ENCODE measurements around the gene TTLL11. TPM values are rescaled to one million over a fixed set of nuclear protein-coding genes. Genes with fewer than 3 reads are reported as not detected.

Gene TTLL11
- total RNA-seq, 1 donor: 6.2 TPM

DNA sequence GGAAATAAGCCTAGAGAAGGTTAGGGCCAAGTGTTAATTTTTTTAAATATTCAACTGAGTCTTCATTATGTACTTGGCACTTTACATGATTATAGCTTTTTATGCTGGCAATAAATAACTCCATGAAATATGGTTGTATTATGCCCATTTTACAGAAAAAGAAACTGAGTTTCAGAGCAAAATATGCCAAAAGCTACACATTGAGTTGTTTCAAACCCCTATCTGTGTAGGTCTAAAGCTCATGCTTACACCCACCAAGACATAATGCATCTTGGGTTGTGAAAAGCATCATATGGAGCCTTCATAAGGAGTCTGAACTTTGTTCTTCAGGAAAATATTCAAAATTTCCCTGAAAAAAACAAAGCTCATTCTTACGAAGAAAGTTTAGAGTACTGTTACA, 14.6 kb downstream of the TTLL11 start:
- Histone ChIP-seq H3K9me3 (ENCODE audit: low read depth, low read length) (no peaks in the 10 kb centered on the region), H3K27ac (ENCODE audit: low read depth, low read length) (no peak overlapping the region), H3K4me1 (ENCODE audit: insufficient read depth, low read length) (no peaks in the 10 kb centered on the region), H3K4me2 (ENCODE audit: insufficient read depth, low read length) (no peak overlapping the region), H3K79me2 (ENCODE audit: insufficient read depth, low read length) (peaks cover 14% of the 10 kb centered on the region), H3K36me3 (ENCODE audit: insufficient read depth, low read length) (no peaks in the 10 kb centered on the region), H3K4me3 (ENCODE audit: insufficient read depth, low read length) (no peak overlapping the region), H4K20me1 (ENCODE audit: insufficient read depth, low read length) (peaks cover 18% of the 10 kb centered on the region), H3K27me3 (ENCODE audit: insufficient read depth, low read length) (no peaks in the 10 kb centered on the region), H2AFZ (ENCODE audit: low read length) (no peak overlapping the region)
- DNase-seq (ENCODE audit: insufficient read length, low spot score, missing footprints): no peak
- TF ChIP-seq, protein P1, sequence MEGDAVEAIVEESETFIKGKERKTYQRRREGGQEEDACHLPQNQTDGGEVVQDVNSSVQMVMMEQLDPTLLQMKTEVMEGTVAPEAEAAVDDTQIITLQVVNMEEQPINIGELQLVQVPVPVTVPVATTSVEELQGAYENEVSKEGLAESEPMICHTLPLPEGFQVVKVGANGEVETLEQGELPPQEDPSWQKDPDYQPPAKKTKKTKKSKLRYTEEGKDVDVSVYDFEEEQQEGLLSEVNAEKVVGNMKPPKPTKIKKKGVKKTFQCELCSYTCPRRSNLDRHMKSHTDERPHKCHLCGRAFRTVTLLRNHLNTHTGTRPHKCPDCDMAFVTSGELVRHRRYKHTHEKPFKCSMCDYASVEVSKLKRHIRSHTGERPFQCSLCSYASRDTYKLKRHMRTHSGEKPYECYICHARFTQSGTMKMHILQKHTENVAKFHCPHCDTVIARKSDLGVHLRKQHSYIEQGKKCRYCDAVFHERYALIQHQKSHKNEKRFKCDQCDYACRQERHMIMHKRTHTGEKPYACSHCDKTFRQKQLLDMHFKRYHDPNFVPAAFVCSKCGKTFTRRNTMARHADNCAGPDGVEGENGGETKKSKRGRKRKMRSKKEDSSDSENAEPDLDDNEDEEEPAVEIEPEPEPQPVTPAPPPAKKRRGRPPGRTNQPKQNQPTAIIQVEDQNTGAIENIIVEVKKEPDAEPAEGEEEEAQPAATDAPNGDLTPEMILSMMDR (IDR thresholded peaks at IDR 0.05; ENCODE audit: extremely low read depth, low read depth, low read length): no peak

DNA sequence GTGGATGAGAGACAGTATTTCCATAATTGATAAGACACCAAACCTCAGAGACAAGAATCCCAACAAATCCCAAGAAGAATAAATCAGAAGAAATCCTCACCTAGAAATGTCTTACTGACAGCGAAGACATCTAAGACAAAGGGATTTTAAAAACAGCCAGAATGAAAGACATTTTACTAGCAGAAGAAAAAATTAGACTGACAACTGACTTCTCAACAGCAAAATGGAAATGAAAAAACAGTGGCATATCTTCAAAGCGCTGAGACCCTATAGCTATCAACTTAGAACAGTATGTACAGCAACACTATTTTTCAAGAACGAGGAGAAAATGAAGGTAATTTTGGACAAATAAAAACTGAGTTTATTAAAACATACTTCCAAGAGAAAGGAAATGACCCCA, 16.3 kb downstream of the TTLL11 start:
- H3K4me2 ChIP-seq (ENCODE audit: insufficient read depth, low read length): no peak overlapping the region
- H2AFZ ChIP-seq (ENCODE audit: low read length): no peak overlapping the region
- H3K27me3 ChIP-seq (ENCODE audit: insufficient read depth, low read length): no peaks in the 10 kb centered on the region

DNA sequence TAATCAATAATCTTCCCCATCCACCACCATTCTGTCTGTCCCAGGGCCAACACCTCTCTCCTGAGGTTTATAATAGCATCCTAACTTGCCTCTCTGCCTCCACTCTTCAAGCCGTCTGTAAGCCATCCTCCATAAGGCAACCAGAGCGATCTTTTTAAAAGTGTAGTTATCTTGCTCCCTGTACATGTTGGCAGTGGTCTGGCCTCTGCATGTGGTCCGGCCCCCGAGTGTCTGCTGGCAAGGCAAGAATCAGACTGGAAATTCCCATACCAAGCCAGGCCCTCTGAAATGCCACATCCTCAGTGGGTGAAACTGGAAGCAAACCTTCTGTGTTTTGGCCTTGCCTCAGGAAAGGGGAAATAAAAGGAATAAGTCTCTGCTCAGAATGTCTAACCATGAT, 17.0 kb downstream of the TTLL11 start:
- Histone ChIP-seq H4K20me1 (ENCODE audit: insufficient read depth, low read length) (peaks cover 6% of the 10 kb centered on the region), H3K4me1 (ENCODE audit: insufficient read depth, low read length) (no peaks in the 10 kb centered on the region), H3K79me2 (ENCODE audit: insufficient read depth, low read length) (peaks cover 8% of the 10 kb centered on the region), H3K4me3 (ENCODE audit: insufficient read depth, low read length) (no peak overlapping the region), H3K36me3 (ENCODE audit: insufficient read depth, low read length) (no peaks in the 10 kb centered on the region), H3K27me3 (ENCODE audit: insufficient read depth, low read length) (no peaks in the 10 kb centered on the region), H3K4me2 (ENCODE audit: insufficient read depth, low read length) (no peak overlapping the region), H3K9me3 (ENCODE audit: low read depth, low read length) (no peaks in the 10 kb centered on the region), H3K27ac (ENCODE audit: low read depth, low read length) (no peak overlapping the region), H2AFZ (ENCODE audit: low read length) (no peak overlapping the region)
- no peak for DNase-seq (ENCODE audit: insufficient read length, low spot score, missing footprints)
- TF ChIP-seq, protein P1 (IDR thresholded peaks at IDR 0.05; ENCODE audit: extremely low read depth, low read depth, low read length): no peak

More for the DNA sequence above, 16.3 kb downstream of the TTLL11 start:
- TF ChIP-seq, protein P1 (IDR thresholded peaks at IDR 0.05; ENCODE audit: extremely low read depth, low read depth, low read length): no peak
- H3K4me3 ChIP-seq (ENCODE audit: insufficient read depth, low read length): no peak overlapping the region
- no peaks in the 10 kb centered on the region for H3K36me3 ChIP-seq (ENCODE audit: insufficient read depth, low read length)
- peaks cover 13% of the 10 kb centered on the region for H3K79me2 ChIP-seq (ENCODE audit: insufficient read depth, low read length)
- no peaks in the 10 kb centered on the region for H3K4me1 ChIP-seq (ENCODE audit: insufficient read depth, low read length)
- H3K9me3 ChIP-seq (ENCODE audit: low read depth, low read length): no peaks in the 10 kb centered on the region
- DNase-seq (ENCODE audit: insufficient read length, low spot score, missing footprints): no peak
- peaks cover 6% of the 10 kb centered on the region for H4K20me1 ChIP-seq (ENCODE audit: insufficient read depth, low read length)
- no peak overlapping the region for H3K27ac ChIP-seq (ENCODE audit: low read depth, low read length)

DNA sequence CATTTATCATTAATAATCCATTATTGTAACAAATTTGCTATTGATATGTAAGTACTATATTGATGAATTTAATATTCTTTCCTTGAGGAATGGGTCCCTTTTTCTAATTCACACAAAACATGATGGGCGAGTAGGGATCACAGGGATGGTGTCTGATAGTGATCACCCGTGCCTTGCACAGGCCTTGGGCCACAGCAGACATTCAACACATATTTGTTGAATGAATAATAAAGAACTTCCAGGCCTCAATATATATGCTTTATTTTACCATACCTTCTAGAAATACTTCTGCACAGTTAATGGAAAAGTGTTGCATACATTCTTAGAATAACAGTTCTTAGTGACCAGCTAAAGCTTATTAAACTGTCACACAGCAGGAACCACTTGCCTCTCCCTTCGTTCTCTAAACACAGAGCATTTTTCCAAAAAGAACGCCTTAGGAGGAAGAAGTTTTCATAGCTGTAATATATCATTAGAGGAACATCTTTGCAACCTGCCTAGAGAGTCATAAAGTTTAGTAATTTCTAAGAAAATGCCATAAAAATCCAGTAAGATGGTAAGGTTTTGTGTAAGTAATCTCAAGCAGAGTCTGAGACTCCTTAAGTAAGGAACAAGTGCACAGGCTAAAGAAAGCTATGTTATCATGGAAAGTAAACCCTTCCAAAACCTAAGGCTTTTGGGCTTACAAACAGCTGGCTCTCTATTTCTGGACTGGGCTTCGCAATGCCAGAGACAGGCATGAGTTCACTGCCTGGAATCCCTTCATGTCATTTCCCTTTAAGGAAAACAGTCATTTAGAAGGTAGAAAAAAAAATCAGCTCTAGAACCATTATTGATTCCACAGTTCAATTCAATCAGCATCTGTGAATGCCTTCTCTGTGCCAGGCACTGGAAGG, 17.7 kb downstream of the TTLL11 start:
- H3K36me3 ChIP-seq (ENCODE audit: insufficient read depth, low read length): no peaks in the 10 kb centered on the region
- H3K4me1 ChIP-seq (ENCODE audit: insufficient read depth, low read length): no peaks in the 10 kb centered on the region
- DNase-seq (ENCODE audit: insufficient read length, low spot score, missing footprints): no peak
- H3K27me3 ChIP-seq (ENCODE audit: insufficient read depth, low read length): no peaks in the 10 kb centered on the region
- H3K79me2 ChIP-seq (ENCODE audit: insufficient read depth, low read length): peaks cover 6% of the 10 kb centered on the region
- H3K27ac ChIP-seq (ENCODE audit: low read depth, low read length): no peak overlapping the region
- TF ChIP-seq, protein P1 (IDR thresholded peaks at IDR 0.05; ENCODE audit: extremely low read depth, low read depth, low read length): no peak
- H3K9me3 ChIP-seq (ENCODE audit: low read depth, low read length): no peaks in the 10 kb centered on the region
- peaks cover 10% of the 10 kb centered on the region for H4K20me1 ChIP-seq (ENCODE audit: insufficient read depth, low read length)
- H3K4me2 ChIP-seq (ENCODE audit: insufficient read depth, low read length): no peak overlapping the region
- no peak overlapping the region for H3K4me3 ChIP-seq (ENCODE audit: insufficient read depth, low read length)
- H2AFZ ChIP-seq (ENCODE audit: low read length): no peak overlapping the region
